Measurements from ENCODE around the gene PADI6.

DNA sequence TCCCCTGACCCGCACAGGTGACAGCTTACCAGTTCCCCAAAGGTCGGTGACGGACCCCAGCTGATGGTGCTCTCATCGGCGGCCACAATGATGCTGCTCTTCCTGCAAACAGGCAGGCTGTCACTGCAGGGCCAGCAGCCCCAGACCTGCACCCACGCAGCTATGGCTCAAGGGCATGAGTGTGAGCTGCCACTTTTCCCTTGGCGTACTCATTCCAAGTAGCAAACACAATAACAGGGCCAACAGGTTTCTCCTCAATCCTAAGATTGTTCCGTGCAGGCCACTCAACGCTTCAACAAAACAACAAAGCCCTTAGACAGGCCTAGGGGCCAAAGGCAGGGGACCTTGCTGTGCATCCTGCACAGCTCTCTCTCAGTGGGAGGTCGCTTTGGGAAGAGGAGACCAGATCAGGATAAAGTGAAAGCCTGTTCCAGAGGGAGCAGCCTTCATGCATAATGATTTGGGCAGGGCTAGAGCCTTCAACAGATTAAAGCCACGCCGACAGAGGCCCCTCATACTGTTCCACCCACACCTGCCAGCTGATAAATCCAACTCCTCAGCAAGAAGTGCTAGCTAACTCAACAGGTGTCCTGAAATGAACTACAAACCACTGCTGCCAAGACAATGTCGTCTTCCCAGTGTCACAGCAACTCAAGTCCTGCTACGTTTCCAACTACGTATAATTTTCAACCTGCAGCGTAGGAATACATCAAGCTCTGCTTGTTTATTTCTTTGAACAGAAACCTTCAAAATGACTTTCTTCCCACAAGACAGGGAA is 40.3 kb downstream of the PADI6 start:
- TF ChIP-seq, protein P1, sequence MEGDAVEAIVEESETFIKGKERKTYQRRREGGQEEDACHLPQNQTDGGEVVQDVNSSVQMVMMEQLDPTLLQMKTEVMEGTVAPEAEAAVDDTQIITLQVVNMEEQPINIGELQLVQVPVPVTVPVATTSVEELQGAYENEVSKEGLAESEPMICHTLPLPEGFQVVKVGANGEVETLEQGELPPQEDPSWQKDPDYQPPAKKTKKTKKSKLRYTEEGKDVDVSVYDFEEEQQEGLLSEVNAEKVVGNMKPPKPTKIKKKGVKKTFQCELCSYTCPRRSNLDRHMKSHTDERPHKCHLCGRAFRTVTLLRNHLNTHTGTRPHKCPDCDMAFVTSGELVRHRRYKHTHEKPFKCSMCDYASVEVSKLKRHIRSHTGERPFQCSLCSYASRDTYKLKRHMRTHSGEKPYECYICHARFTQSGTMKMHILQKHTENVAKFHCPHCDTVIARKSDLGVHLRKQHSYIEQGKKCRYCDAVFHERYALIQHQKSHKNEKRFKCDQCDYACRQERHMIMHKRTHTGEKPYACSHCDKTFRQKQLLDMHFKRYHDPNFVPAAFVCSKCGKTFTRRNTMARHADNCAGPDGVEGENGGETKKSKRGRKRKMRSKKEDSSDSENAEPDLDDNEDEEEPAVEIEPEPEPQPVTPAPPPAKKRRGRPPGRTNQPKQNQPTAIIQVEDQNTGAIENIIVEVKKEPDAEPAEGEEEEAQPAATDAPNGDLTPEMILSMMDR (IDR thresholded peaks at IDR 0.05; ENCODE audit: borderline replicate concordance, extremely low read depth, low read length, poor library complexity, severe bottlenecking): no peak
- no peak for TF ChIP-seq EZH2 (IDR thresholded peaks at IDR 0.05; ENCODE audit: borderline replicate concordance, low read depth, low read length, severe bottlenecking)
